GM12878 (cell line): Measurements from ENCODE around the gene CLDN7. TPM values are rescaled to one million over a fixed set of nuclear protein-coding genes. Genes with fewer than 3 reads are reported as not detected.

Experiments
- ATAC-seq: fragments of 200-7000 bp; cut with Tn5 transposase; 3 replicates; pipeline ENCODE4 v1.9.1; 2020; ENCODE audit warnings: mild to moderate bottlenecking, moderate library complexity
- BruUV-seq: library from RNA; stranded (reverse); fragments of 400-500 nt; replicated peaks from 2 replicates; lab custom pipeline; 2021; lab: Mats Ljungman, UMichigan
- CTCF ChIA-PET: fragments of 300-600 bp; sonication (Branson Sonifier 250); formaldehyde crosslinking; extraction: SDS; loops from one replicate; lab custom pipeline; 2021; ENCODE audit warnings: inconsistent platforms; lab: Yijun Ruan, JAX
- POLR2A ChIA-PET: fragments of 350-600 bp; formaldehyde crosslinking; extraction: SDS; loops from one replicate; lab custom pipeline; 2021; ENCODE audit warnings: inconsistent platforms; lab: Charles Lee
- RAD21 ChIA-PET: fragments of 300-600 bp; sonication (Branson Sonifier 250); formaldehyde crosslinking; loops from one replicate; lab custom pipeline; 2023; ENCODE audit warnings: antibody characterized with exemption; ENCODE audit not compliant: unreplicated experiment; lab: Charles Lee
- SMC1A ChIA-PET: fragments of 300-600 bp; sonication (Branson Sonifier 250); formaldehyde crosslinking; loops from one replicate; lab custom pipeline; 2023; ENCODE audit not compliant: unreplicated experiment, uncharacterized antibody; lab: Charles Lee
- DNase-seq: peaks from one replicate; pipeline ENCODE4 v3.0.0-alpha.2; 2011; ENCODE audit warnings: low read depth, low spot score
- FAIRE-seq: peaks from 3 replicates; lab custom pipeline; 2011; peaks lifted over from hg19 to GRCh38; lab: Jason Lieb, UNC
- H2AFZ ChIP-seq: 2 replicates; pipeline ENCODE4 v1.6.0; 2011; ENCODE audit warnings: low read depth, low read length, control low read depth; ENCODE audit not compliant: control insufficient read depth
- H3K27ac ChIP-seq: 2 replicates; pipeline ENCODE4 v1.5.1; 2011; ENCODE audit warnings: control low read depth; ENCODE audit not compliant: control insufficient read depth, insufficient read depth
- H3K27me3 ChIP-seq, 2 experiments: replicated peaks in 1 of 2; 2 replicates each; pipeline versions ENCODE4 v1.6.0 to v1.6.1; 2011; ENCODE audit warnings: low read length in 1 of 2; ENCODE audit not compliant: control insufficient read depth in 2 of 2, insufficient read depth in 2 of 2
- H3K36me3 ChIP-seq, 2 experiments: 2 replicates each; pipeline ENCODE4 v1.5.1; 2011; ENCODE audit warnings: low read length in 1 of 2; ENCODE audit not compliant: control insufficient read depth in 2 of 2, insufficient read depth in 2 of 2
- H3K4me1 ChIP-seq: 2 replicates; pipeline ENCODE4 v1.6.1; 2011; ENCODE audit warnings: mild to moderate bottlenecking, low read length, moderate library complexity, mixed read lengths; ENCODE audit not compliant: control insufficient read depth, insufficient read depth
- H3K4me2 ChIP-seq: 2 replicates; pipeline ENCODE4 v1.6.0; 2011; ENCODE audit warnings: control low read depth; ENCODE audit not compliant: control insufficient read depth, insufficient read depth
- H3K4me3 ChIP-seq: fragments of 200-600 bp; sonication (generic); 2 replicates; pipeline ENCODE4 v1.5.1; 2016
- H3K79me2 ChIP-seq: 2 replicates; pipeline ENCODE4 v1.6.0; 2011; ENCODE audit warnings: low read length; ENCODE audit not compliant: control insufficient read depth, insufficient read depth
- H3K9ac ChIP-seq: 2 replicates; pipeline ENCODE4 v1.8.0; 2011; ENCODE audit warnings: low read length, control low read depth, mixed read lengths; ENCODE audit not compliant: control insufficient read depth, insufficient read depth
- H3K9me3 ChIP-seq: replicated peaks from 3 replicates; pipeline ENCODE4 v1.5.1; 2011; ENCODE audit warnings: mild to moderate bottlenecking, low read length; ENCODE audit not compliant: control insufficient read depth, insufficient read depth
- H4K20me1 ChIP-seq: 2 replicates; pipeline ENCODE4 v1.6.0; 2011; ENCODE audit not compliant: control insufficient read depth, insufficient read depth
- BCLAF1 ChIP-seq: fragments of 450-650 bp; IDR thresholded peaks from 2 replicates; pipeline ENCODE4 v1.6.1; 2017; ENCODE audit warnings: antibody characterized with exemption, mild to moderate bottlenecking, moderate library complexity
- ETV6 ChIP-seq, 2 experiments: fragments of 450-650 bp in 1 of 2; IDR thresholded peaks in 1 of 2; conservative IDR thresholded peaks in 1 of 2; 2 replicates each; pipeline ENCODE4 v1.6.1; 2014; ENCODE audit warnings: antibody characterized with exemption in 1 of 2, borderline replicate concordance in 1 of 2, low read depth in 1 of 2, mild to moderate bottlenecking in 1 of 2, moderate library complexity in 1 of 2
- FOXK2 ChIP-seq: fragments of 450-650 bp; IDR thresholded peaks from 2 replicates; pipeline ENCODE4 v1.6.1; 2017; ENCODE audit warnings: mild to moderate bottlenecking, moderate library complexity
- IRF5 ChIP-seq: fragments of 450-650 bp; IDR thresholded peaks from 2 replicates; pipeline ENCODE4 v1.6.1; 2017; ENCODE audit warnings: borderline replicate concordance
- MXI1 ChIP-seq: fragments of 150-350 bp; IDR thresholded peaks from 2 replicates; pipeline ENCODE4 v1.6.1; 2011; ENCODE audit warnings: low read depth, mild to moderate bottlenecking, inconsistent platforms, low read length, improper control_type of control experiment
- NR2C1 ChIP-seq: fragments of 450-650 bp; IDR thresholded peaks from 2 replicates; pipeline ENCODE4 v1.6.1; 2017; ENCODE audit warnings: antibody characterized with exemption, mild to moderate bottlenecking, moderate library complexity
- STAT3 ChIP-seq: IDR thresholded peaks from 2 replicates; pipeline ENCODE4 v1.6.1; 2011; ENCODE audit warnings: low read depth, low read length, improper control_type of control experiment
- SUPT20H ChIP-seq: IDR thresholded peaks from 2 replicates; pipeline ENCODE4 v1.6.1; 2011; ENCODE audit warnings: low read depth, mild to moderate bottlenecking, low read length, moderate library complexity, borderline replicate concordance; ENCODE audit not compliant: control insufficient read depth
- TBL1XR1 ChIP-seq: IDR thresholded peaks from 2 replicates; pipeline ENCODE4 v1.6.1; 2012; ENCODE audit warnings: low read depth, low read length, improper control_type of control experiment
- ZNF207 ChIP-seq: fragments of 450-650 bp; IDR thresholded peaks from 2 replicates; pipeline ENCODE4 v1.6.1; 2014; ENCODE audit warnings: antibody characterized with exemption, mild to moderate bottlenecking, borderline replicate concordance
- WGBS: methylation state at CpG from one replicate; pipeline ENCODE4 v1.1.6; 2016; ENCODE audit warnings: low lambda C conversion rate; ENCODE audit not compliant: insufficient replicate concordance, insufficient coverage; ENCODE audit errors: missing lambda C conversion rate; 5-methylcytosine and 5-hydroxymethylcytosine counted together
- in situ Hi-C: fragments of 300-500 bp; cut with MboI; formaldehyde crosslinking; loops from 9 replicates; pipeline ENCODE4 v1.14.3; 2018; ENCODE audit warnings: mixed read lengths
- intact Hi-C: fragments of 100-400 bp; cut with micrococcal nuclease; formaldehyde crosslinking; loops from one replicate; pipeline ENCODE4 v1.14.2; 2022; ENCODE audit not compliant: unreplicated experiment
- polyA plus RNA-seq, 11 experiments: library from polyadenylated mRNA; depleted of rRNA in 4 of 11; unstranded in 6 of 11; stranded (reverse) in 5 of 11; fragments of >200 nt; fragmentation: Nextera tagmentation in 4 of 11; fragmentation: Illumina TruSeq in 1 of 11; extraction: Ambion mirVana in 4 of 11; extraction: Trizol in 1 of 11; gene quantifications; 1 replicate in 1 of 11; 2 replicates in 10 of 11; pipeline versions ENCODE4 v1.2.1 to v1.2.3, GENCODE V29; 2011 to 2016; ENCODE audit warnings: inconsistent platforms in 2 of 11, missing spikeins in 2 of 11, low read depth in 1 of 11
- total RNA-seq, 4 experiments: library from RNA; depleted of rRNA in 3 of 4; stranded (reverse); fragments of >200 nt in 3 of 4; fragmentation: Illumina TruSeq in 1 of 4; extraction: Trizol in 1 of 4; gene quantifications; 2 replicates each; pipeline versions ENCODE4 v1.2.1 to v1.2.3, GENCODE V29; 2013 to 2021
- TF ChIP-seq, protein P1 (sequence below): IDR thresholded peaks from 2 replicates; pipeline ENCODE4 v1.6.1; 2012; ENCODE audit warnings: improper control_type of control experiment, low read depth, low read length; ENCODE audit not compliant: insufficient replicate concordance

The CLDN7 gene
- total and polyA plus RNA-seq, 10 of the 15 experiments (the other 5 are each of a cell fraction or from before 2014, with no cell fraction given), result 0.19 to 1.3 (median 0.36) TPM; not detected in 5

- in situ Hi-C loops, result no loop called here
- 78% methylated on average over 5 of the region's 5 CpGs for WGBS
Observed at GRCh38 chr17:7246779-7247178, 15.5 kb downstream of the CLDN7 start.

More at GRCh38 chr17:7246779-7247178, 15.5 kb downstream of the CLDN7 start:
- DNase-seq (no peak), ATAC-seq (no peak), FAIRE-seq (no peak)
- no peak overlapping the region for H3K9ac ChIP-seq
- RAD21 ChIA-PET, result no interaction called here
- intact Hi-C loops, result no loop called here
- TF ChIP-seq MXI1 (no peak), ETV6 (conservative IDR thresholded peaks at IDR 0.05 in 1 of 2, IDR thresholded peaks at IDR 0.05 in 1 of 2; ENCODE audit: borderline replicate concordance in 1 of 2, low read depth in 1 of 2) (no peak), FOXK2 (no peak), STAT3 (no peak), ZNF207 (no peak), SUPT20H (no peak), NR2C1 (no peak), TBL1XR1 (no peak), IRF5 (no peak), BCLAF1 (no peak)
- TF ChIP-seq, protein P1, sequence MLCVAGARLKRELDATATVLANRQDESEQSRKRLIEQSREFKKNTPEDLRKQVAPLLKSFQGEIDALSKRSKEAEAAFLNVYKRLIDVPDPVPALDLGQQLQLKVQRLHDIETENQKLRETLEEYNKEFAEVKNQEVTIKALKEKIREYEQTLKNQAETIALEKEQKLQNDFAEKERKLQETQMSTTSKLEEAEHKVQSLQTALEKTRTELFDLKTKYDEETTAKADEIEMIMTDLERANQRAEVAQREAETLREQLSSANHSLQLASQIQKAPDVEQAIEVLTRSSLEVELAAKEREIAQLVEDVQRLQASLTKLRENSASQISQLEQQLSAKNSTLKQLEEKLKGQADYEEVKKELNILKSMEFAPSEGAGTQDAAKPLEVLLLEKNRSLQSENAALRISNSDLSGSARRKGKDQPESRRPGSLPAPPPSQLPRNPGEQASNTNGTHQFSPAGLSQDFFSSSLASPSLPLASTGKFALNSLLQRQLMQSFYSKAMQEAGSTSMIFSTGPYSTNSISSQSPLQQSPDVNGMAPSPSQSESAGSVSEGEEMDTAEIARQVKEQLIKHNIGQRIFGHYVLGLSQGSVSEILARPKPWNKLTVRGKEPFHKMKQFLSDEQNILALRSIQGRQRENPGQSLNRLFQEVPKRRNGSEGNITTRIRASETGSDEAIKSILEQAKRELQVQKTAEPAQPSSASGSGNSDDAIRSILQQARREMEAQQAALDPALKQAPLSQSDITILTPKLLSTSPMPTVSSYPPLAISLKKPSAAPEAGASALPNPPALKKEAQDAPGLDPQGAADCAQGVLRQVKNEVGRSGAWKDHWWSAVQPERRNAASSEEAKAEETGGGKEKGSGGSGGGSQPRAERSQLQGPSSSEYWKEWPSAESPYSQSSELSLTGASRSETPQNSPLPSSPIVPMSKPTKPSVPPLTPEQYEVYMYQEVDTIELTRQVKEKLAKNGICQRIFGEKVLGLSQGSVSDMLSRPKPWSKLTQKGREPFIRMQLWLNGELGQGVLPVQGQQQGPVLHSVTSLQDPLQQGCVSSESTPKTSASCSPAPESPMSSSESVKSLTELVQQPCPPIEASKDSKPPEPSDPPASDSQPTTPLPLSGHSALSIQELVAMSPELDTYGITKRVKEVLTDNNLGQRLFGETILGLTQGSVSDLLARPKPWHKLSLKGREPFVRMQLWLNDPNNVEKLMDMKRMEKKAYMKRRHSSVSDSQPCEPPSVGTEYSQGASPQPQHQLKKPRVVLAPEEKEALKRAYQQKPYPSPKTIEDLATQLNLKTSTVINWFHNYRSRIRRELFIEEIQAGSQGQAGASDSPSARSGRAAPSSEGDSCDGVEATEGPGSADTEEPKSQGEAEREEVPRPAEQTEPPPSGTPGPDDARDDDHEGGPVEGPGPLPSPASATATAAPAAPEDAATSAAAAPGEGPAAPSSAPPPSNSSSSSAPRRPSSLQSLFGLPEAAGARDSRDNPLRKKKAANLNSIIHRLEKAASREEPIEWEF, result no peak
- no peaks in the 10 kb centered on the region for H3K9me3 ChIP-seq
- POLR2A ChIA-PET, result no interaction called here
- H4K20me1 ChIP-seq, result no peaks in the 10 kb centered on the region
- no peaks in the 10 kb centered on the region for H3K27me3 ChIP-seq
- peaks cover 52% of the 10 kb centered on the region for H3K79me2 ChIP-seq
- no TSS peak for BruUV-seq
- no peak overlapping the region for H3K4me2 ChIP-seq
- H3K4me3 ChIP-seq, result no peak overlapping the region
- SMC1A ChIA-PET, result no interaction called here
- H3K36me3 ChIP-seq, result peaks cover 10 to 19% of the 10 kb centered on the region in 2 experiments; a peak in 3 of 4 replicates
- no peak overlapping the region for H2AFZ ChIP-seq
- CTCF ChIA-PET, result no interaction called here
- H3K27ac ChIP-seq, result no peak overlapping the region
- peaks cover 14% of the 10 kb centered on the region for H3K4me1 ChIP-seq
